Stimulated activated naive CD4-positive, alpha-beta T cell treated with Interleukin-2 at 50 U/mL for 16 hours (primary cell): ENCODE results near the gene LOXHD1.

Source experiments
- DNase-seq: peaks from one replicate; lab custom pipeline; 2025; lab: John Stamatoyannopoulos, UW

LOXHD1 gene

DNA sequence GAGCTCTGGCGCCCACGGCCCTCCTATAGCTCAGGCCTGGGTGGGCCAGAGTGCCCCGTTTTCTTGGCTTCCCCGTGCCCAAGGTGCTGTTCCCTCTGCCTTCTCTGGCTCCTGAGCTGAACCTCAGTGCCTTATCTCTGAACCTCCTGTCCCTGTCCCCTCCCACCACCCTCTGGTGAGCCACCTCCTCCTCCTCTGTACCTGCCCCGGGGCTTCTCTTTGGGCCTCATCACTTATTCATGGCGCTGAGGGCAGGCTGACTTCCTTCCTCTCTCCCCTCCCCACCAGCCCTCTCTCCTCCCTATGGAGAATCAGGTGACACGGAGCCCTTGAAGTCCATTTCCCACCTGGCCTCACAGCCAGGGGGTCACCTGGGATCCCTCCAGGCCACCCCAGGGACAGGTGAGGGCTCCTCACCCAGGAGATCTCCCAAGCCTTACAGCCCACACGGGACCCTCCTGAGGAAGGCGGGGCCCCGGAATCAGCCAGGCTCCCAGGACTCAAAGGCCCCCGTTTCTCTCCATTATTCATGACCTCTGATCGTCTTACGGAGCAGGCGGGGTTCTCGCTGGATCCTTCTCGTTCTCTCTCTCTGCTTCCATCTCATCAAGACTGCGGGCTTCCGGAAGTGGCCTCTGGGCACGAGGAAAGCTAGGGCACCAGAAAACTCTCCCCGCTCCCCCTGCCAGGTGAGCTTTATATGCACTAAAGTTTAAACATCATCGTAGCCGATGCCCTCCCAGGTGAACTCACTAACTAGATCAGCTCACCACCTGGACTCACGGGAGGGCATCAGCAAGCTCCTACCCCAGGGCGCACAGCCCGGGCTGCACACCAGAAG, at the start of gene LOXHD1:
Gene LOXHD1, minus strand, starts transcription at position 106 of the 841 bp plus-strand sequence. CDS start 187 bp downstream, outside the sequence.
- no peak for DNase-seq

DNA sequence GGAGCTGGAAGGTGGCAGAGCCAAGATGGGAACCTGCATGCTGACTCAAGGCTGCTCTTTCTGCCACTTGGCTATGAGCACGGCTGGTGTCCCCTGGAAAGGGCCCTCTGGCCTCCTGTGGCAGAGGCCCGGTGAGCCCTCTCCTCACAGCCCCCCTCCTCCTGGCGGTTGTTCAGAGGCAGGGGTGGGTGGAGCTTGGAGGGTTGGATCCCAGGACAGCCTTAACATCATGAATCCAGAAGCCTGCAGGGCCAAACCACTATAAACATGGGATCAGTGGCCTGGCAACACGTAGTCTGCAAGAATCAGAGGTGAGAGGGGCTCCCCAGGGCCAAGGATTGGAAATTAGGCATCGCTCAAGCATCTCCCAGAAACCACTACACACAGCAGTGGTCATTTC, 48.5 kb upstream of the LOXHD1 start:
- no peak for DNase-seq

DNA sequence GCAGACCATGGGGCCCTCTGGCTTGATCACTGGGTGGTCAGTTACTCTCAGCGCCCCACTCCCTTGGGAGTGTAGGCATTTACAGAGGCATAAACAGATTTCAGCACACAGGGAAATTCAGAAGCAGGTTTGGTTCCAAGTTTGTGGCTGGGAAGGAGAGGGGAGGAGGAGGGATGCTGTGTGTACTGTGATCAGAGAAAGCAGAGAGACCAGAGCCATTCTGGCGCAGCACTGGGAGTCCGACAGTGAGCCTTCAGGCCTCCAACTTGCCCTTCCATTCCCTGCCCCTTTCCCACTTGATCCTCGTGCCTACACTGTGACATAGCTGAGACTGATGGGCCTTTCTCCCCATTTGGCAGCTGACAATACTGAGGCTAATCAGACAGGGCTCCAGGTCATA, 47.8 kb upstream of the LOXHD1 start:
- DNase-seq, result no peak

DNA sequence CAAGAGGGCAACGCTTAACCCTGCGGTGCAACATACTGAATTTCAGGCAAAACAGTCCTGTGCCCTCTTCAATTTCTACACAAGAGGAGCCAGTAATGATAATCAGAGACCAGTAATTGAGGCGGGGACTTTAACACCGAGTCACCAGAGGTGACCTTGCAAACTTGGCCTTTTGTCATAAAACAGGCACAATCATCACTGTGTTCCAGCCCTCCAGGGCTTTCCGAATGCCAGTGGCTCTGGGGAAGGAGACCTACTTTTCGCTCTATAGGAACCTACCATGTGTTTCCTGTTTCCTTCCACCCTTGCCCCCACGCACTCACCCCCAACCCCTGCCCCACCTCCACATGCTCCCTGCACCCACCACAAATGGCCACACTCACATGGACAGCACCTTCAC, 47.2 kb upstream of the LOXHD1 start:
- DNase-seq, result no peak

GRCh38 chr18:46702471-46702870, 45.5 kb upstream of the LOXHD1 start:
- no peak for DNase-seq

GRCh38 chr18:46700066-46700824, 43.2 kb upstream of the LOXHD1 start:
- DNase-seq, result no peak

DNA sequence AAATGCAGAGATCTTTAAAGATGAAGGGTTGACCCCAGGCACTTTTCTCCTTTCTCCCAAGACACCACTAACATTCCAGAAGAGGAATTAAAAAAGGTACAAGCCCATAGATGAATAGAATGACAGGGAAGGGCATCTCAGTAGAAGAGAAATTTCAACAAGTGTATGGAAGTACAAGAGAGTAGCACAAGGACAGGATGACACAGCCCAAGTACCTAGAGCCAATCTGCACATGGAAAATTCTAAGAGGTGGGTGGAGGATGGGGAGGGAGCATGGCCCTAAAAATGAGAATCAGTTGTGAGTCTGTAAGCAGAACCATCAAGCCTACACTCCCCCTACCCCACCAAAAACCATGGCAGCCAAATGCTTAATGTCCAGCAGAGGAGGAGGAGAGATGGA, 39.7 kb upstream of the LOXHD1 start:
- no peak for DNase-seq

DNA sequence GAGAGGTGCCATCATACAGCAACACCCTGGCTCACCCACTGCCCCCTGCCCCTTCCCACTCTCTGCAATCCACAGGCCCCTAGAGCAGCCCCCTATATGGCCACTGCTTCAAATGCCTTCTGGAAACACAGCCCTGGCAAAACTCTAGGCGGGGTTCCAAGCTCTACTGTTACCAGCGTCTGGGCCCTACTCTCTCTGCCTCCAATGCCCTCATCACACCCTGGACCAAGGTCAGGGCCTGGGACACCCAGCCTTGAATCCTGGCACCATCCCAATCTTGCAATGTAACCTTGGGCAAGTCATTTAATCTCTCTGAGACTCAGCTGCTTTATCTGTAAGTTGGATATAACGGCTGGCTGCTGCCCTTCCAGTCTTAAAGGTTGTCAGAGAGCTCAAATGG, 39.2 kb upstream of the LOXHD1 start:
- DNase-seq, result no peak

- DNase-seq, result no peak
Measured at GRCh38 chr18:46693996-46694395, 37.0 kb upstream of the LOXHD1 start.

- DNase-seq, result no peak
Measured at GRCh38 chr18:46688853-46689525, 32.0 kb upstream of the LOXHD1 start.

DNA sequence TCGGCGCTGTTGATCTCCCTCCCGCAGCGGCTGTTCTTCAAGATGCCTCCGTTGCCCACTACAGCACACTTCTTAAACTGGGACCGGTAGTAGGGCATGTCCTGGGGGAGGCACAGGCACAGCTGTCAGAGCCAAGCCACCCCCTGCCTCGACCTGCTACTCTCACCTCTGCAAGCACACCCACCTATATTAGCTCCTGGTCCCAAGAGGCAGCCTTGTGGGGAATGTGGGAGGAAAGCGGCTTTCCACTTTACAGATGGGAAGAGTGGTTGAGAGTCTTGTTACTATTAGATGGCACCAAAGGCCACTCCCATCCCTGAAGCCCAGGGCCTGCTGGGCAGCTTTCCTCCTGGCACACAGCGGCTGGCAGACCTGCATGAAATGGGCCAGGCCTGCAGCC, 29.2 kb upstream of the LOXHD1 start:
- no peak for DNase-seq

GRCh38 chr18:46683252-46683651, 26.2 kb upstream of the LOXHD1 start:
- DNase-seq, result no peak

GRCh38 chr18:46680784-46681695, 24.0 kb upstream of the LOXHD1 start:
- no peak for DNase-seq

- DNase-seq, result no peak
Measured at GRCh38 chr18:46679846-46680598, 23.0 kb upstream of the LOXHD1 start.

- no peak for DNase-seq
Measured at GRCh38 chr18:46678785-46679399, 21.9 kb upstream of the LOXHD1 start.

- no peak for DNase-seq
Measured at GRCh38 chr18:46678041-46678440, 21.0 kb upstream of the LOXHD1 start.

DNA sequence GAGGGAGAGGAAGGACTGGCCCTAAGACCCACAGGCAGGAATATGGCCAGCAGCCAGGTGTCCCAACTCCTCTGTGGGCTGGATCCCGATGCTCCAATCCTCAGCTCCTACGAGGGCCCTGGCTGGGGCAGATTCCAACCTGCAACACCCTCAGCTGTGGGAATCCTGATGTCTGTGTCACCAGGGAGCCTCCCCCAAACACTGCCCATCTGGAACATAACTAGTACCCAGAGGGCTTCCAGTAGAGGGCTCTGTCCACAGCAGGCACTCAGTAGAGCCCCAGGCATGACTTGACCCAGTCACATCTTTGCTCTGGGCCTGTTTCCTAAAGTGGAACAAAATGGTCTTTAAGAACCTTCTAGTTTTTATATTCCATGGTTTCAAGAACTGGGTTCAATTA, 20.6 kb upstream of the LOXHD1 start:
- DNase-seq, result no peak

GRCh38 chr18:46676182-46676835, 19.3 kb upstream of the LOXHD1 start:
- DNase-seq, result no peak

DNA sequence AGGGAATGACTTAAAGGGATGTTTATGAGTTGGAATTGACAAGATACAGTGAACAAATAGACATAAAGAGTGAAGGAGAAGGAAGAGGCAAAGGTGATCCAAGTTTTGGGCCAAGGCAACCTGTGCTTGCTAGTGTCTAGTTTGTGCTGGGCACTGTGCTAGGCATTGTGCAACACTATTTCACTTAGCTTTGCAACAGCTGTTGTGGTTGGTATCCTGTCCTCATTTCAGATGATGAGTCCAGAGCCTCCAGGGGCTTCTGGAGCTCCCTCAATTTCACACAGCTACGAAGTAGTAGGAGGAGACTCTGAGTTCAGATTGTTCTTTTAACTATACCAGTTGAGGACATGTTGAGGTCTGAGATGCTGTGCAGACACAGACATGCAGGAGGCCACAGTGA, 18.1 kb upstream of the LOXHD1 start:
- no peak for DNase-seq
